H9 (cell line): ENCODE results near the gene FAF1. TPM values are rescaled to one million over a fixed set of nuclear protein-coding genes. Genes with fewer than 3 reads are reported as not detected.

ENCODE experiments used
- DNase-seq: peaks from one replicate; pipeline ENCODE4 v3.0.0-alpha.2; 2017
- H2AFZ ChIP-seq: one replicate; pipeline ENCODE4 v1.6.1; 2013; ENCODE audit warnings: mild to moderate bottlenecking, low read length, control low read depth, moderate library complexity
- H2AK5ac ChIP-seq: 2 replicates; pipeline ENCODE4 v1.6.1; 2013; ENCODE audit warnings: low read length, control low read depth, mixed read lengths; ENCODE audit not compliant: insufficient read length
- H2BK120ac ChIP-seq: one replicate; pipeline ENCODE4 v1.6.1; 2013; ENCODE audit warnings: low read depth, mild to moderate bottlenecking, low read length, control low read depth, inconsistent platforms; ENCODE audit not compliant: poor library complexity, severe bottlenecking
- H2BK12ac ChIP-seq: 2 replicates; pipeline ENCODE4 v1.6.1; 2013; ENCODE audit warnings: low read length, control low read depth, mixed read lengths, low read depth; ENCODE audit not compliant: insufficient read length
- H2BK15ac ChIP-seq: 2 replicates; pipeline ENCODE4 v1.6.1; 2013; ENCODE audit warnings: low read depth, low read length, control low read depth
- H2BK20ac ChIP-seq: one replicate; pipeline ENCODE4 v1.6.1; 2013; ENCODE audit warnings: low read depth, mild to moderate bottlenecking, low read length, control low read depth, inconsistent platforms; ENCODE audit not compliant: poor library complexity, severe bottlenecking
- H2BK5ac ChIP-seq: 2 replicates; pipeline ENCODE4 v1.6.1; 2013; ENCODE audit warnings: low read length, control low read depth, mixed read lengths; ENCODE audit not compliant: insufficient read length
- H3K14ac ChIP-seq: 2 replicates; pipeline ENCODE4 v1.6.1; 2013; ENCODE audit warnings: low read length, control low read depth; ENCODE audit not compliant: insufficient read depth
- H3K18ac ChIP-seq: 2 replicates; pipeline ENCODE4 v1.6.1; 2013; ENCODE audit warnings: low read depth, mild to moderate bottlenecking, mixed read lengths, low read length, control low read depth; ENCODE audit not compliant: insufficient read length
- H3K23ac ChIP-seq: 2 replicates; pipeline ENCODE4 v1.6.1; 2013; ENCODE audit warnings: low read length, control low read depth, mixed read lengths, low read depth; ENCODE audit not compliant: insufficient read length
- H3K23me2 ChIP-seq: 2 replicates; pipeline ENCODE4 v1.6.1; 2013; ENCODE audit warnings: low read depth, mild to moderate bottlenecking, mixed read lengths, low read length, control low read depth; ENCODE audit not compliant: insufficient read length, poor library complexity, severe bottlenecking
- H3K27ac ChIP-seq: 2 replicates; pipeline ENCODE4 v1.5.1; 2013; ENCODE audit warnings: low read length, control low read depth, mixed read lengths, low read depth; ENCODE audit not compliant: insufficient read length
- H3K27me3 ChIP-seq: 2 replicates; pipeline ENCODE4 v1.6.1; 2013; ENCODE audit warnings: low read length, control low read depth, inconsistent platforms; ENCODE audit not compliant: insufficient read depth
- H3K4ac ChIP-seq: 2 replicates; pipeline ENCODE4 v1.6.1; 2013; ENCODE audit warnings: low read depth, mild to moderate bottlenecking, control low read depth, inconsistent platforms, low read length, moderate library complexity
- H3K4me1 ChIP-seq: 2 replicates; pipeline ENCODE4 v1.6.1; 2013; ENCODE audit warnings: low read length, control low read depth, inconsistent platforms; ENCODE audit not compliant: insufficient read depth
- H3K4me2 ChIP-seq: 2 replicates; pipeline ENCODE4 v1.6.1; 2013; ENCODE audit warnings: low read length, control low read depth, mixed read lengths; ENCODE audit not compliant: insufficient read length, insufficient read depth
- H3K56ac ChIP-seq: 2 replicates; pipeline ENCODE4 v1.6.1; 2013; ENCODE audit warnings: low read depth, mild to moderate bottlenecking, mixed read lengths, low read length, control low read depth; ENCODE audit not compliant: insufficient read length
- H3K79me1 ChIP-seq: 2 replicates; pipeline ENCODE4 v1.6.1; 2013; ENCODE audit warnings: low read depth, mild to moderate bottlenecking, moderate library complexity, low read length, control low read depth, inconsistent platforms; ENCODE audit not compliant: insufficient read depth, poor library complexity, severe bottlenecking
- H3K79me2 ChIP-seq: 2 replicates; pipeline ENCODE4 v1.6.1; 2013; ENCODE audit warnings: low read length, control low read depth, inconsistent platforms; ENCODE audit not compliant: insufficient read depth
- H3K9ac ChIP-seq: 2 replicates; pipeline ENCODE4 v1.6.1; 2013; ENCODE audit warnings: low read length, control low read depth, mixed read lengths; ENCODE audit not compliant: insufficient read length; ENCODE audit errors: extremely low read depth
- H3K9me3 ChIP-seq: one replicate; pipeline ENCODE4 v1.6.1; 2013; ENCODE audit warnings: low read depth, low read length, inconsistent platforms; ENCODE audit not compliant: control insufficient read depth
- H3T11ph ChIP-seq: one replicate; pipeline ENCODE4 v1.6.1; 2013; ENCODE audit warnings: mild to moderate bottlenecking, low read length, control low read depth, inconsistent platforms
- H4K20me1 ChIP-seq: one replicate; pipeline ENCODE4 v1.6.1; 2013; ENCODE audit not compliant: control insufficient read depth, insufficient read length, insufficient read depth
- H4K5ac ChIP-seq: 2 replicates; pipeline ENCODE4 v1.6.1; 2013; ENCODE audit warnings: low read depth, mild to moderate bottlenecking, mixed read lengths, low read length, control low read depth; ENCODE audit not compliant: insufficient read length
- H4K8ac ChIP-seq: replicated peaks from 2 replicates; pipeline ENCODE4 v1.6.1; 2013; ENCODE audit warnings: low read length, control low read depth, mixed read lengths, low read depth; ENCODE audit not compliant: insufficient read length
- H4K91ac ChIP-seq: 2 replicates; pipeline ENCODE4 v1.6.1; 2013; ENCODE audit warnings: low read depth, mild to moderate bottlenecking, moderate library complexity, mixed read lengths, low read length, control low read depth; ENCODE audit not compliant: insufficient read length
- H3K27ac Mint-ChIP-seq, 3 experiments: 2 replicates in 2 of 3; 3 replicates in 1 of 3; pipeline ENCODE4 v1.8.0; 2020 to 2021; ENCODE audit warnings: mixed read lengths in 3 of 3, mild to moderate bottlenecking in 1 of 3, moderate library complexity in 1 of 3
- H3K27me3 Mint-ChIP-seq: 2 replicates; pipeline ENCODE4 v1.8.0; 2021; ENCODE audit warnings: low read depth, mild to moderate bottlenecking, moderate library complexity, mixed read lengths
- H3K36me3 Mint-ChIP-seq, 3 experiments: 2 replicates in 2 of 3; 3 replicates in 1 of 3; pipeline ENCODE4 v1.8.0; 2020 to 2021; ENCODE audit warnings: low read depth in 3 of 3, mixed read lengths in 3 of 3; ENCODE audit not compliant: insufficient read depth in 1 of 3
- H3K4me1 Mint-ChIP-seq, 2 experiments: 2 replicates each; pipeline ENCODE4 v1.8.0; 2020; ENCODE audit warnings: mixed read lengths in 2 of 2
- H3K4me3 Mint-ChIP-seq, 2 experiments: 2 replicates in 1 of 2; 3 replicates in 1 of 2; pipeline ENCODE4 v1.8.0; 2020 to 2021; ENCODE audit warnings: mild to moderate bottlenecking in 2 of 2, mixed read lengths in 2 of 2, moderate library complexity in 1 of 2
- H3K9me3 Mint-ChIP-seq, 2 experiments: 2 replicates in 1 of 2; 3 replicates in 1 of 2; pipeline ENCODE4 v1.8.0; 2020; ENCODE audit warnings: mild to moderate bottlenecking in 2 of 2, mixed read lengths in 2 of 2, moderate library complexity in 1 of 2
- WGBS: extraction: QIAGEN DNeasy Blood & Tissue Kit; methylation state at CpG from one replicate; pipeline ENCODE4 v1.1.7; 2013; ENCODE audit warnings: missing lambda C conversion rate, low lambda C conversion rate, mixed read lengths; ENCODE audit not compliant: insufficient read length; ENCODE audit errors: extremely low coverage; 5-methylcytosine and 5-hydroxymethylcytosine counted together
- total RNA-seq: library from RNA; stranded (reverse); gene quantifications from 2 replicates; pipeline ENCODE4 v1.2.1, GENCODE V29; 2021
- TF ChIP-seq, protein P1 (sequence below): fragments of 200-600 bp; sonication (generic); conservative IDR thresholded peaks from 3 replicates; pipeline ENCODE4 v1.8.0; 2021; ENCODE audit warnings: antibody characterized with exemption, mild to moderate bottlenecking

The FAF1 gene
- total RNA-seq, 1 experiment from 2014 or later, result 60.8 TPM

DNA sequence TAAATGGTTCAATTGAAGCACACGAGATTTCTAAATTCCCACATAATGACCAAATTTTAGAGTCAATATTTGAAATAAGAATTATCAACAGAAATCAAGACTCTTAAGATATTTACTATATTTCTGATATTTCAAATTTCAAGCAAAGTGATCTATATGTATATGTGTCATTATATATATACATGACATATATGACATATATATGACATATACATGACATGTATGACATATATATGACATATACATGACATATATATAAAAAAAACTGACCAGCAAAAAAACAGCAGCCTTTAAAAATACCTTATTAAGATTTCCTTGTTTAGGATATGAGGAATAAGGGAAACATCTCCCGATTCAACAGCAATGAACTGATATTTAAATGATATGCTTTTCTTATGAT lies 266.2 kb downstream of the FAF1 start:
- Mint-ChIP-seq H3K9me3 (no peaks in the 10 kb centered on the region), H3K27ac (no peak overlapping the region; a peak in 1 of 7 replicates), H3K36me3 (peaks cover 0 to 1% (median 0%) of the 10 kb centered on the region in 3 experiments; a peak in 2 of 7 replicates), H3K4me1 (peaks cover 9 to 14% of the 10 kb centered on the region in 2 experiments), H3K4me3 (no peak overlapping the region), H3K27me3 (no peaks in the 10 kb centered on the region)
- no peak for DNase-seq
- Histone ChIP-seq H2BK15ac (no peak overlapping the region), H3K4me1 (no peaks in the 10 kb centered on the region), H3K27ac (no peak overlapping the region), H3K4ac (no peak overlapping the region), H2BK12ac (no peak overlapping the region), H3K23me2 (no peaks in the 10 kb centered on the region), H3K14ac (no peak overlapping the region), H4K5ac (no peak overlapping the region), H3K9ac (no peak overlapping the region), H3K9me3 (no peaks in the 10 kb centered on the region), H2BK120ac (no peak overlapping the region), H4K8ac (no peak overlapping the region), H2AK5ac (no peak overlapping the region), H3K23ac (no peak overlapping the region), H4K91ac (no peak overlapping the region), H3K18ac (no peak overlapping the region), H3K79me1 (no peaks in the 10 kb centered on the region), H3K4me2 (no peak overlapping the region), H3K79me2 (no peaks in the 10 kb centered on the region), H3K27me3 (no peaks in the 10 kb centered on the region), H3K56ac (no peak overlapping the region), H4K20me1 (no peaks in the 10 kb centered on the region), H2AFZ (no peak overlapping the region), H2BK20ac (no peak overlapping the region), H2BK5ac (no peak overlapping the region), H3T11ph (no peak overlapping the region)
- TF ChIP-seq, protein P1, sequence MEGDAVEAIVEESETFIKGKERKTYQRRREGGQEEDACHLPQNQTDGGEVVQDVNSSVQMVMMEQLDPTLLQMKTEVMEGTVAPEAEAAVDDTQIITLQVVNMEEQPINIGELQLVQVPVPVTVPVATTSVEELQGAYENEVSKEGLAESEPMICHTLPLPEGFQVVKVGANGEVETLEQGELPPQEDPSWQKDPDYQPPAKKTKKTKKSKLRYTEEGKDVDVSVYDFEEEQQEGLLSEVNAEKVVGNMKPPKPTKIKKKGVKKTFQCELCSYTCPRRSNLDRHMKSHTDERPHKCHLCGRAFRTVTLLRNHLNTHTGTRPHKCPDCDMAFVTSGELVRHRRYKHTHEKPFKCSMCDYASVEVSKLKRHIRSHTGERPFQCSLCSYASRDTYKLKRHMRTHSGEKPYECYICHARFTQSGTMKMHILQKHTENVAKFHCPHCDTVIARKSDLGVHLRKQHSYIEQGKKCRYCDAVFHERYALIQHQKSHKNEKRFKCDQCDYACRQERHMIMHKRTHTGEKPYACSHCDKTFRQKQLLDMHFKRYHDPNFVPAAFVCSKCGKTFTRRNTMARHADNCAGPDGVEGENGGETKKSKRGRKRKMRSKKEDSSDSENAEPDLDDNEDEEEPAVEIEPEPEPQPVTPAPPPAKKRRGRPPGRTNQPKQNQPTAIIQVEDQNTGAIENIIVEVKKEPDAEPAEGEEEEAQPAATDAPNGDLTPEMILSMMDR, result no peak
- no CpG with 5 or more reads among the region's 2 CpGs for WGBS
